Stimulated activated CD4-positive, alpha-beta T cell treated with anti-CD3 and anti-CD28 coated beads, TNF-alpha, amount 100 ng/mL, for 48 hours (primary cell): ENCODE results near the gene CEP83.
A peak's percentile ranks its signal among the peaks of the same experiment; 100 is the strongest.
"Not testable (repeated sequence)": the region's sequence is repeated elsewhere in the genome, so short reads cannot be mapped to it uniquely, and the experiment has no call there.

ENCODE experiments used
- DNase-seq, 3 donors: peaks; one replicate each; pipeline ENCODE4 v3.0.0-alpha.2; 2020; ENCODE audit warnings: low read depth in 3 of 3

Gene CEP83, protein sequence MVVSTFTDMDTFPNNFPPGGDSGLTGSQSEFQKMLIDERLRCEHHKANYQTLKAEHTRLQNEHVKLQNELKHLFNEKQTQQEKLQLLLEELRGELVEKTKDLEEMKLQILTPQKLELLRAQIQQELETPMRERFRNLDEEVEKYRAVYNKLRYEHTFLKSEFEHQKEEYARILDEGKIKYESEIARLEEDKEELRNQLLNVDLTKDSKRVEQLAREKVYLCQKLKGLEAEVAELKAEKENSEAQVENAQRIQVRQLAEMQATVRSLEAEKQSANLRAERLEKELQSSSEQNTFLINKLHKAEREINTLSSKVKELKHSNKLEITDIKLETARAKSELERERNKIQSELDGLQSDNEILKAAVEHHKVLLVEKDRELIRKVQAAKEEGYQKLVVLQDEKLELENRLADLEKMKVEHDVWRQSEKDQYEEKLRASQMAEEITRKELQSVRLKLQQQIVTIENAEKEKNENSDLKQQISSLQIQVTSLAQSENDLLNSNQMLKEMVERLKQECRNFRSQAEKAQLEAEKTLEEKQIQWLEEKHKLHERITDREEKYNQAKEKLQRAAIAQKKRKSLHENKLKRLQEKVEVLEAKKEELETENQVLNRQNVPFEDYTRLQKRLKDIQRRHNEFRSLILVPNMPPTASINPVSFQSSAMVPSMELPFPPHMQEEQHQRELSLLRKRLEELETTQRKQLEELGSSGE

DNA sequence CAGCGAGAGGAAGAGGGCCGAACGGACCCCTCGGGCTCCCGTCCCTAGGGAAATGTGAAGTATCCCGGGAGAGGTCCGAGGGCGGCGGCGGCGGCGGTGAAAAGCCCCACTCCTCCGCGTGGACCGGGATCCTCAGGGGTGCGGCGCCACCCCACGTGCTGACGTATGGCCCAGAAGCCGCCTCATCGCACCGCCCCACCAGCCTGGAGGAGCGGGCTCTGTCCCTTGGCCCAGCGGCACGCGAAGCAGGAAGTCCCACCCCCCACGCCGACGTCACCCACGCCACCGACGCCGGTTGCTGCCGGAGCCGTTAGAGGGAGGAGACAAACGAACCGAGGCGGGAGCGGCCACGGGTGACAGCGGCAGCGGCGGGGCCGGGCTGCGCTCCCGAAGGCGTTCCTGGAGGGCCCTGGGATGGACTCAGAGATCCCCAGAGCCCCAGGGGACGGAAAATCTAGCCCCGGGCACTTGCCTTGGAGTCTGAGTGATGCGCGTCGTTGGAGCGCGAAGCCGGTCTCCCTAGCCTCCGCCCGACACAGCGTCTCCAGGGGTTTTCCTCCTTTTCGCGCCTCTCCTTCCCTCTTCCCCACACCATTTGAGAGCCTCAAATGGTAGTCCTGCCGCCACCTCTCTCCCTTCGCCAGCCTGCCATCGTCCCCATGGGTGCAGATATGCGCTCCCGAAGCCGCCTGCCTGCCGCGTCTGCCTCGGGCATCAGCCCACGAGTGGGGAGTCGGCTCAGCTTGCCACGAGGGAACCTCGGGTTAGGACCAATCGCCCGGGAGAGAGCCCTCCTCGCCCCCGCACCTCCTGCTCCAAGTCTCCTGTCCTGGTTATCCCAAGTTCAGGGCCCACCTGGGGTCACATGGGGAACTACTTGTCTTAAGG, at the start of gene CEP83:
Gene CEP83 (minus strand): TSS at position 140 of the 888 bp plus-strand sequence. CDS start 47,377 bp downstream, outside the sequence.
- DNase-seq = peak; percentile 92 to 97 (median 94)

DNA sequence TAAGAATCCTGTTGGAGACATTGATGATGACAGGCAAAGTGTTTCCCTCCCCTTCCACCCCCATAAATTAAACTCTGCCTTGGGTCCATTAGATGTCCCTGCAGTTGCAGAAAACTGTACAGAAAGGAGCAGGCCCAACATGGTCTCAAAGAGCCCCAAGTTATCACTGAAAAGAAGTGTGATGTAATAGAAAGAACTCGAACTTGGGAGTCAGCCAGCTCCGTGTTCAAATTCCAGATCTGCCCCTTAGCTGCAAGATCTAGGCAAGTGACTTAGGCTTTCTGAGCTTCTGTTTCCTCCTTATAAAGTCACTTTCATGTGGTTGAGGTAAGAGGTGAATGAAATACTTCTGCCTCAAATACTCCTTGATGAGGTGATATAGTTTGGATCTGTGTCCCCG, 49.6 kb upstream of the CEP83 start:
- DNase-seq = no peak

DNA sequence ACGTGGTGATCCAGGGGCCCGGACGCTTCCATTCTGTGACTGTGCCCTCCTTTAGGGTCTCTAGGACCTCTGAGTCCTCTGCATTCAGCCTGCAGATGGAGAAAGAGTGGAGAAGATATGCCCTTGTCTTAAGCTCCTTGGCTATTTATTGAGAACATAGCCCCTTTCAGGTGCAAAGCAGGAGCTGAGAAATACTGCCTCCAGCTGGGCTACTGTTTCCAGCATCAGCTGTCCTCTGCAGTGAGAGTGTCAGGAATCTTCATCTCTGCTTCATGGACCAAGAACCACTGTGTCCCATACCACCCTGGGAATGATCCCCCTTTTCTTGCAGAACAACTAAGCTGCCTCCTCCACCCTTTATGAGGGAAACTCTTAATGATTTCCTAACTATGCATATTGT, 47.8 kb upstream of the CEP83 start:
- no peak for DNase-seq

DNA sequence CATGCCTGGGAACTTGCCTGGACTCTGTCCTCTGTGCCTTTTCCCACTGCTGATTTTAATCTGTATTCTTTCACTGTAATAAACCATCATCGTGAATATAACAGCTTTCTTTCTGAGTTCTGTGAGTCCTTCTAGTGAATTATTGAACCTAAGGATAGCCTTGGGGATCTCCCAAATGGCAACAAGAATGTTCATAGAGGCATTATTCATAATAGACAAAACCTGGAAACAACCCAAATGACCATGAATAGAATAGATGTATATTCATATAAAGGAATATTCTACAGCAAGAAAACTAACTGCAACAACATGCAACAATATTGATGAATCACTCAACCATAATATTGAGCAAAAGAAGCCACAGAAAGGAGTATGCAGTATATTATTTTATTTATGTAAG, 44.7 kb upstream of the CEP83 start:
- no peak for DNase-seq

DNA sequence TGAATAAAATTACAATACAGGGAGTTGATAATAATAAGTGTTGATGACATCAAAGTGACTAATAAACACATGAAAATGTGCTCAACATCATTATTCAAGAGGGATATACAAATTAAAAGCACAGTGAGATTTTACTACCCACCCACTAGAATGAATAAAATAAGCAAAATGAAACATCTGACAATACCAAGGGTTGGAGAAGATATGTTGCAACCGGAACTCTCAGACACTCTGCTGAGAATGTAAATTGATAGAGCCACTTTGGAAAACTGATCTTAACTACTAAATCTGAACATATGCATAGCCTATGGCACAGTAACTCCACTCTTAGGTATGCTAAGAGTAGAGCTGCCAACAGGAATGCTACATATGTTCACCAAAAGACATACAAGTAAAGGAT, 44.0 kb upstream of the CEP83 start:
- DNase-seq = no peak

DNA sequence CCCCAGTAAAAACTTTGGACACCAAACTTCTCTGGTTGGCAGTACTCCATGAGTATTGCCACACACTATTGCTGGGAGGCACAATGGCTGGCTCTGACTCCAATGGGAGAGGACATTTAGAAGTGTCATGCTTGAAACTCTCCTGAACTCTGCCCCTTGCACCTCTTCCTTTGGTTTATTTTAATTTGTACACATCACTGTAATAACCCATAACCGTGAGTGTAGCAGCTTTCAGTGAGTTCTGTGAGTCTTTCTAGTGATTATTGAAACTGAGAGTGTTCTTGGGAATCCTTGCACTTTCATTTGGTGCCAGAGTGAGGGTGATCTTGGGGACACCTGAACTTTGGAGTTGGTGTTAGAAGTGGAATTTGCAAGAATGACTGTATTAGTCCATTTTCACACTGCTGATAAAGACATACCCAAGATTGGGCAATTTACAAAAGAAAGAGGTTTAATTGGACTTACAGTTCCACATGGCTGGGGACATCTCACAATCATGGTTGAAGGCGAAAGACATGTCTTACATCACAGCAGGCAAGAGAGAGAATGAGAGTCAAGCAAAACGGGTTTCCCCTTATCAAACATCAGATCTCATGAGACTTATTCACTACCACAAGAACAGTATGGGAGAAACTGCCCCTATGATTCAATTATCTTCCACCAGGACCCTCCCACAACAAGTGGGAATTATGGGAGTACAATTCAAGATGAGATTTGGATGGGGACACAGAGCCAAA, 41.3 kb upstream of the CEP83 start:
- no peak for DNase-seq

DNA sequence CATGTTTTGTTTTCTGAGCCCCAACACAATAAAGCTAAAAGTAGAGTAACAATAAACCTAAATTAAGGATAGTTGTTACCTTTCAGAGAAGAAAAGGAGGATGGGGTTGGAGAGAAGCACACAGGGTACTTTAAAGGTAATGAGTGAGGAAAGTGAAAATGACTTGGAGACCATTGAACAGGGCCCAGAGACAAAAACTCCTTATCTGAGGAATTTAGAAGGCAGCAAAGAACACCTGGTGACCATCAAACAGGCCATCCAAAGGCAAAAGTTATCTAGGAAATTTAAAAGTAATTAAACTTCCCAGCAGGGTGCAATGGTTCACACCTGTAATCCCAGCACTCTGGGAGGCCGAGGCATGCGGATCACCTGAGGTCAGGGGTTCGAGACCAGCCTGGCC, 39.0 kb upstream of the CEP83 start:
- DNase-seq = no peak

DNA sequence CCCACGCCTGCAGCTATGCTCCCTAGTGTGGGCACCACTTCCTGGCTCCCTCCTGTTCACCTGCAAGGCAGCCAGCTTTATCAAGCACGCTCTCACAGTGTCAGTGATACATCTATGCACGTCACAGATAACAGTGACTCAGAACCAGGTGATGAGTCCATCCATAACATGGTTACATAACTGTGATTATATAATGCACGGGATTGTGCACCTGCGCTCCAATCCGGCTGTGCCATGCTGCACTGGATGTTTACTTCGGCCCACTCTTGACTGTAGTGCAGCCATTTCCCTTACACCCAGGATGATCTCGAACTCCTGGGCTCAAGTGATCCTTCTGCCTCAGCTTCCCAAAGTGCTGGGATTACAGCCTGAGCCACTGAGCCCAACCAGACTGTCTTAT, 38.4 kb upstream of the CEP83 start:
- DNase-seq = no peak

DNA sequence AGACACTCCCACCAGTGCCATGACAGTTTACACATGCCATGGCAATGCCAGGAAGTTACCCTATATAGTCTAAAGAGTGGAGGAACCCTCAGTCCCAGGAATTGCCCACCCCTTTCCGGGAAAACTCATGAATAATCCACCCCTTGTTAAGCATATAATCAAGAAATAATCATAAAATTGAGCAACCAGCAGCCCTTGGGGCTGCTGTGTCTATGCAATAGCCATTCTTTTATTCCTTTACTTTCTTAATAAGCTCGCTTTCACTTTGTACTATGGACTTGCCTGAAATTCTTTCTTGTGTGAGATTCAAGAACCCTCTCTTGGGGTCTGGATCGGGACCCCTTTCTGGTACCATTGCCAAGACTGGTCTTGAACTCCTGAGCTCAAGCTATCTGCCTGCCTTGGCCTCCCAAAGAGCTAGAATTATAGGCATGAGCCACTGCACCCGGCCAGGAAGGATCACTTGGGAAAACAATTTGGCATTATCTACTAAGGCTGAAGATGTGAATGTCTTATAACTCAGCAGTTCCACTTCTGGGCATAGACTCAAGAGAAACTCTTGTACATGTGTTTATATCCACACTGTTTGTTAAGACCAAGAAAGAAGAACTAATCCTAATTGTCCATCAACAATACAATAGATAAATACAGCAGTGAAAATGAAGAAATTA, 35.9 kb upstream of the CEP83 start:
- no peak for DNase-seq

DNA sequence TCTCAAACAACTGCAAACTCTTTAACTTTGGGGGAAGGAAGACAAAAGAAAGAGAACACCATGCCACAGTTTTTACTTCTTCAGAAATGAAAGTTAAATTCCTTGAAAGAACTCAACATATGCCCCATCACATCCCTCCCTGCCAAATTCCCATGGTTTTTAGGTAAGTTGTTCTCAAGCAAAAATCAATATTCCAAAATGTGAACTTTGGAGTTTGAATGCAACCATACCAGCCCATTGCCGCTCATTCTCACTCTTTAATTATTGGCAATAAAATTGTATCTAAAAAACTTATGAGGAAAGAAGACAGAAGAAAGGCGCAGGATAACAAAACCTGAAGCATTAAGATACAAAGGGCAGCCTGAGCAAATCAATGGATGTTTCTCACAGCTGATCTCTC, 31.8 kb upstream of the CEP83 start:
- DNase-seq = no peak

DNA sequence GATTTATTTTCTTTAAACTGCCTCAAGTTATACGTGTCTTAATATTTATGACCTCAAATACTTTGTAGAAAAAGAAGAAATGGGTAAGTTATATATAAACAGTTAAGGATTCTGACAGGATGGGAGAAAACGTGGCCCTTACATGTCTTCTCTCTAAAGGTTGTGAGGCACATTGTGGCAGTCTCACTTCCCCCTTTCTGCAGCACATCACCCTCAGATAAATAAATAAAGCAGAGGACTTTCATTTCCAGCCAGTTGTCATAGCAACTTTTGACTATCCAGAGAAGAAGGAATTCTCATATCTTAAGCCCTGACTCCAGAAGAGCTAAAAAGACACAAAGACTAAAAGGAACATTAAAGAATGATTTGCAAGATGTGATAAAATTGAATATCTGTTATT, 28.8 kb upstream of the CEP83 start:
- no peak for DNase-seq

DNA sequence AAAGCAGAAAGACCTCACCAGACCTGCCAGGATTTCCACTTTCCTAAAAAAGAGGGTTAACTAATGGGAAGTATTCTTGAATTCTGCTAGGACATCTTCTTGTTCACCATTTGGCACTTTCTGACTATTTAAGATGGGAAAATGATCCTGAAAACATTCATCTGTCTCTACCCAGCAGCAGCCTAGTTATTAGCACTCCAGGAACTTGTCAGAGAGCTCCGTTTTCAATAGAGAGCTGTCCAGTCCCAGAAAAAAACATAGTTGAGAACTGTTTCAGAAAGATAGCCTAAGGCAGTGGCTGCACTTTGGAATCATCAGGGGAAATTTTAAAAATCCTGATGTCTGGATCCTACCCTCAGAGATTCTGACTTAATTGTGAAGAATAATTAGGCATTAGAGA, 22.1 kb upstream of the CEP83 start:
- no peak for DNase-seq

DNA sequence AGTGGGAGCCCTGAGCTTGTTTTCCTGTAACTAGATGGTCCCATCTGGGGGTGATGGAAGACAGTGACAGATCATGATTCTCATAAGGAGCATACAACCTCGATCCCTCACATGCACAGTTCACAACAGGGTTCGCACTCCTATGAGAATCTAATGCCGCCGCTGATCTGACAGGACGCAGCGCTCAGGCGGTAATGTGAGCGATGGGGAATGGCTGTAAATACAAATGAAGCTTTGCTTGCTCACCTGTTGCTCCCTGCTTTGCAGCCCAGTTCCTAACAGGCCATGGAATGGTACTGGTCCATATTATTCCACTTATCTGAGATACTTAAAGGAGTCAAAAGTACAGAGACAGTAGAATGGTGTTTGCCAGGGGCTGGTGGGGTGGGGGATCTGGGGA, 9.9 kb upstream of the CEP83 start:
- no peak for DNase-seq

DNA sequence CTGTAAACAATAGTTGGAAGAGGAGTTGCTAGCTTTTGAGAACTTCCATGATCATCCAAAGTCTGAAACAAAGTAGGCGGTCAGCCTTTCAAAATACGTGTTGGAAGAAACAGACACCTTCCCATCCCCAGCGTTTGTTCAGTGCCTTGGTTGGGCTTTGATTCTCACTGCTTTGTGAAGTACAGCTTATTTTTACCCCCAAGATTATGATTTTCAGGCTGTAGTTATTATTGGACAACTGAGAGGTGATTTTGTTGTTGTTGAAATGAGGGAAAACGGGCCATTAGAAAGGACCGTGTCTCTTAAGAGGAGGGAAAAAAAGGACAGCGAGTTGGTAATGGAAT, 921 bp upstream of the CEP83 start:
- DNase-seq = no peak

DNA sequence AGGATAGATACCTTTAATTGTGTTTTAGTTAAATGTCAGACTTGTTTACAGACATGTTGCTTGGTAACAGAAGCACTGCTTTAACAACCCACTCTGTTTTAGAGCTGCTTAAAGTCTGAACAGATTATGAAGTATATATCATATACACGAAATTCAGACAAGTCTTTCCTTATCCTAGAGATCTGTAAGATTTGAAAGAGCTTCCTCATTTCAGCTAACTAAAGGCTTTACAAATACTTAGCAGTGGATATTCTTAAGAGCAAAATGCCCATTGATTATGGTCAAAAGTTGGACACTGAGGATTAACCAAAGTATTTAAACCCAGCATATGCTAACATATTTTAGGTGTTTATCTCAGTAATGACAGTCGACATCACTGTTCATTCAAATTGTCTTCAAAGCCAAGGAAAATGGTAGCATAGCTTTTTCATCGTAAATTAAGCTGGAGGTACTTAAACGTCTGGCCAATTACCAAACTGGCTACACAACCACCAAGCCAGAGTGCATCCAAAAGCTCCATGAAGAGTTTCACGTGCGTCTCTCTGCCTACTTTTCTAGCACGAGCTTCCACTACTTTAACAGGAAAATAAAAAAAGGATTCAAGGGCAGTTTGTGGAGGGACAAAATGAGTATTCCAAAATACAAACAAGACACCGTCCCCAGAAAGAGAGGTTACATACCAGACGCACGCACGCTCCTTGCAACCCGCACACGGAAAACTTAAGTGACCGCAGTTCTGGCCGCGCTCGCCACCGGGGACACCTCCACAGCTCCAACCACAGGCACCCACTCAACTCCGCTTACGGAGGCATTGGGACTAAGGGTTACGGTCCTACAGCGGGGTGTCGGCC, 565 bp downstream of the CEP83 start:
- no peak for DNase-seq

DNA sequence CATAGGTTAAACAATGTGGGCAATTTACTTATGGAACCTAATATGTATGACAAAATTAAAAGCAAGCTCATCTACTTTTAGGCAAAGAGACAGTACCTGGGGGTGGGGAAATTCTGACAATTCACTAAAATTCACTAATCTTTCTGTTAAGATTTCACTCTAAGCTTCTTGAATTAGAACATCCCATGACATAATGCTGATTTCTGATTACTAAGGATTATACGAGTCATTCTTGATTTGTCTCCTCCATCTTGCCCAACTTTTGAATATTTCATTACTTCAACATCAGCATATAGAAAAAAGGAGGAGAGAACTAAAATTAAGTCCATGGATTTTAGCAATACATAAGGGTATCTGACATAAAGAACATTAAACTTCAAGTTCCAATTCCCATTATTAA, 2.4 kb downstream of the CEP83 start:
- DNase-seq = no peak

DNA sequence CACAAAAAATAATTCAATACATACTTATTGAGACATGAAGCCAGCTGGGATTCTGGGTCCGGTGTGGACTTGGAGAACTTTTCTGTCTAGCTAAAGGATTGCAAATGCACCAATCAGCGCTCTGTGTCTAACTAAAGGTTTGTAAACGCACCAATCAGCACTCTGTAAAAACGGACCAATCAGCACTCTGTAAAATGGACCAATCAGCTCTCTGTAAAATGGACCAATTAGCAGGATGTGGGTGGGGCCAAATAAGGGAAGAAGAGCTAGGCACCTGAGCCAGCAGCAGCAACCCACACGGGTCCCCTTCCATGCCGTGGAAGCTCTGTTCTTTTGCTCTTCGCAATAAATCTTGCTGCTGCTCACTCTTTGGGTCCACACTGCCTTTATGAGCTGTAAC, 5.3 kb downstream of the CEP83 start:
- not testable (repeated sequence) for DNase-seq

DNA sequence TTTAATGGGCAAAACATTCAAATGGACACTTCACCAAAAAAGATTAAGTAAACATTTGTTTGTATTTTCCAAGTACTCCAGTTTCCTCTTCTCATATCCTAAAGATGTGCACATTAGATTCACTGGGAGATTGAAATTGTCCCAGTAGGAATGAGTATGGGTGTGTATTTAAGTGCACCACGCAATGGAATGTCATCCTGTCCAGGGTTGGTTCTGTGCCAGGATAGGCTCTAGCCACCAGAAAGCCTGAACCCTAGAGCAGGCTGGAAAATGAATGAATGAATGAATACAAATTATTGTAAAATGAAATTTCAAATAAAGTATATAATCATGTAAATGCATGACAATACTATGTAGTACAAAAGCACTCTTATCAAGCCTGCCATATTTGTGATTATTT, 14.0 kb downstream of the CEP83 start:
- no peak for DNase-seq

DNA sequence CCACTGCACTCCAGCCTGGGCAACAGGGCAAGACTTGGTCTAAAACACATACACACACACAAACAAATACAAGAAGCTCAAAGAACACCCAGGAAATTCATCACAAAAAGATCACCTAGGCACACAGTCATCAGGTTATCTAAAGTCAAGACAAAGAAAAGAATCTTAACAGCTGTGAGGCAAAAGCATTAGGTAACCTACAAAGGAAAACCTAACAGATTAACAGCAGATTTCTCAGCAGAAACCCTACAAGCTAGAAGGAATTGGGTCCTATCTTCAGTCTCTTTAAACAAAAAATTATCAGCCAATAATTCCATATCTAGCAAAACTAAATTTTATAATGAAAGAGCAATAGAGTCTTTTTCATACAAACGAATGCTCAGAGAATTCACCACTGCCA, 22.4 kb downstream of the CEP83 start:
- no peak for DNase-seq

DNA sequence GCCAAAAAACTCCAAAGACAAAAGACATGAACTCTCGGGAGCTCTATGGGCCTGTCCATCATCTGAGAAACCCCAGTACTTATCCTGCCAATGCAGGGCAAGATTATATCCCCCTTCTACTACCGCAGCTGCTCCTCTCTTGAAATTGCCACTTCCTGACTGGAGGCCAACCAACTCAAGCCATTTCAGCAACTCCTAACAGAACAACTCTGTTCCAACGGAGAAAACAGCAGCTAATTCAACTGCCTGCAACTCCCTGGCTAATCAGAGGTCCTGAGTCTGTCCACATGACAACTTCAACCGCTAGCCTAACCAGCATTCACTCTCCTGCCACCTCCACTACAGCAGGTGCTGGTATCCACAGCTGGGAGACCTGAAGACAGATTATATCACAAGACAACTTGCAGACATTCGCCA, 24.1 kb downstream of the CEP83 start:
- DNase-seq = no peak
